GM13977 (cell line): ENCODE results near the gene GLRX2.
A peak's percentile ranks its signal among the peaks of the same experiment; 100 is the strongest.

Experiments used
- DNase-seq: peaks from one replicate; pipeline ENCODE4 v3.0.0; 2012; ENCODE audit warnings: low spot score
- CTCF ChIP-seq: IDR thresholded peaks from 2 replicates; pipeline ENCODE4 v1.5.1; 2012; ENCODE audit warnings: mild to moderate bottlenecking, control low read depth; ENCODE audit not compliant: insufficient read depth; ENCODE audit errors: extremely low read depth, missing control alignments
- in situ Hi-C: fragments of 300-500 bp; cut with MboI; formaldehyde crosslinking; loops from one replicate; pipeline ENCODE4 v1.12.0; 2022; ENCODE audit warnings: low sequenced_read_pairs, low pct_unique_long_range_greater_than_20kb, mixed read lengths, inconsistent platforms; ENCODE audit not compliant: unreplicated experiment

GLRX2 gene

GRCh38 chr1:193104907-193105820, at the start of gene GLRX2:
TSS of gene GLRX2 (minus strand) at chr1:193105414. CDS start at chr1:193105382, 32 bp downstream.
- in situ Hi-C loops, result no loop called here
- peak; percentile 18 for TF ChIP-seq CTCF
- DNase-seq, result peak; percentile 95

- TF ChIP-seq CTCF, result no peak
- in situ Hi-C loops, result no loop called here
- DNase-seq, result no peak
These were observed 39.8 kb upstream of the GLRX2 start for GRCh38 chr1:193144999-193145398.

- in situ Hi-C loops, result no loop called here
- TF ChIP-seq CTCF, result no peak
- DNase-seq, result no peak
These were observed 39.2 kb upstream of the GLRX2 start for GRCh38 chr1:193144361-193144938.

GRCh38 chr1:193143285-193143684, 38.1 kb upstream of the GLRX2 start:
- in situ Hi-C loops, result no loop called here
- DNase-seq, result no peak

GRCh38 chr1:193142409-193142808, 37.2 kb upstream of the GLRX2 start:
- TF ChIP-seq CTCF, result no peak
- in situ Hi-C loops, result no loop called here
- DNase-seq, result no peak

More at GRCh38 chr1:193143285-193143684, 38.1 kb upstream of the GLRX2 start:
- TF ChIP-seq CTCF, result peak; percentile 32

- no peak for TF ChIP-seq CTCF
- in situ Hi-C loops, result no loop called here
- DNase-seq, result no peak
These were observed 36.6 kb upstream of the GLRX2 start for GRCh38 chr1:193141804-193142203.
